CD4-positive, alpha-beta T cell treated with Interleukin-17A for 4 hours (primary cell): ENCODE results near the gene TTLL5.
A peak's percentile ranks its signal among the peaks of the same experiment; 100 is the strongest.

ENCODE experiments used
- DNase-seq: peaks from one replicate; pipeline ENCODE4 v3.0.0-alpha.2; 2020; ENCODE audit warnings: mixed read lengths

The TTLL5 gene

GRCh38 chr14:75742867-75743266, 81.8 kb downstream of the TTLL5 start:
- no peak for DNase-seq

- no peak for DNase-seq
These were observed 86.9 kb downstream of the TTLL5 start for GRCh38 chr14:75747899-75748298.

GRCh38 chr14:75748336-75748735, 87.3 kb downstream of the TTLL5 start:
- DNase-seq: no peak

GRCh38 chr14:75751296-75751695, 90.2 kb downstream of the TTLL5 start:
- DNase-seq: no peak

GRCh38 chr14:75752086-75752485, 91.0 kb downstream of the TTLL5 start:
- no peak for DNase-seq

- DNase-seq: no peak
These were observed 92.0 kb downstream of the TTLL5 start for GRCh38 chr14:75752907-75753594.

GRCh38 chr14:75753696-75754095, 92.7 kb downstream of the TTLL5 start:
- no peak for DNase-seq

- DNase-seq: no peak
These were observed 96.8 kb downstream of the TTLL5 start for GRCh38 chr14:75757644-75758402.

- DNase-seq: no peak
These were observed 103.0 kb downstream of the TTLL5 start for GRCh38 chr14:75764020-75764419.

- no peak for DNase-seq
These were observed 108.1 kb downstream of the TTLL5 start for GRCh38 chr14:75769047-75769685.

- no peak for DNase-seq
These were observed 109.6 kb downstream of the TTLL5 start for GRCh38 chr14:75770635-75771034.

GRCh38 chr14:75771595-75771994, 110.5 kb downstream of the TTLL5 start:
- no peak for DNase-seq

GRCh38 chr14:75773046-75773445, 112.0 kb downstream of the TTLL5 start:
- DNase-seq: no peak

GRCh38 chr14:75781096-75781495, 120.0 kb downstream of the TTLL5 start:
- DNase-seq: no peak

GRCh38 chr14:75783184-75783583, 122.1 kb downstream of the TTLL5 start:
- no peak for DNase-seq

- DNase-seq: no peak
These were observed 122.7 kb downstream of the TTLL5 start for GRCh38 chr14:75783602-75784313.

- DNase-seq: no peak
These were observed 123.3 kb downstream of the TTLL5 start for GRCh38 chr14:75784314-75784686.

GRCh38 chr14:75793806-75794205, 132.8 kb downstream of the TTLL5 start:
- DNase-seq: no peak

- no peak for DNase-seq
These were observed 133.6 kb downstream of the TTLL5 start for GRCh38 chr14:75794615-75795038.

- peak; percentile 4 for DNase-seq
These were observed 139.7 kb downstream of the TTLL5 start for GRCh38 chr14:75800792-75801191.

GRCh38 chr14:75802486-75802885, 141.4 kb downstream of the TTLL5 start:
- DNase-seq: no peak

GRCh38 chr14:75803765-75804164, 142.7 kb downstream of the TTLL5 start:
- no peak for DNase-seq

GRCh38 chr14:75804570-75805275, 143.7 kb downstream of the TTLL5 start:
- no peak for DNase-seq
